IPS-18c (cell line): Measurements from ENCODE around the gene TNK2.
"Not testable (repeated sequence)": the region's sequence is repeated elsewhere in the genome, so short reads cannot be mapped to it uniquely, and the experiment has no call there.

Experiments
- H3K4me3 ChIP-seq: 2 replicates; pipeline ENCODE4 v1.7.0; 2013; ENCODE audit warnings: low read depth, mild to moderate bottlenecking, low read length, moderate library complexity; ENCODE audit not compliant: insufficient read depth
- H3K9me3 ChIP-seq: one replicate; pipeline ENCODE4 v1.6.1; 2013; ENCODE audit warnings: mild to moderate bottlenecking, low read length, moderate library complexity; ENCODE audit not compliant: control insufficient read depth, insufficient read depth

Gene TNK2

GRCh38 chr3:195931582-195932273 is 23.4 kb upstream of the TNK2 start:
- Histone ChIP-seq H3K4me3 (no peak overlapping the region), H3K9me3 (no peaks in the 10 kb centered on the region)

- no peak overlapping the region for H3K4me3 ChIP-seq
- H3K9me3 ChIP-seq: no peaks in the 10 kb centered on the region
Observed at GRCh38 chr3:195929452-195929851, 21.1 kb upstream of the TNK2 start.

- Histone ChIP-seq H3K4me3 (no peak overlapping the region), H3K9me3 (no peaks in the 10 kb centered on the region)
Observed at GRCh38 chr3:195921334-195921791, 13.0 kb upstream of the TNK2 start.

- no peak overlapping the region for H3K4me3 ChIP-seq
- H3K9me3 ChIP-seq: no peaks in the 10 kb centered on the region
Observed at GRCh38 chr3:195918176-195918575, 9.8 kb upstream of the TNK2 start.

- Histone ChIP-seq H3K4me3 (no peak overlapping the region), H3K9me3 (no peaks in the 10 kb centered on the region)
Observed at GRCh38 chr3:195916991-195917390, 8.6 kb upstream of the TNK2 start.

GRCh38 chr3:195916291-195916690 is 7.9 kb upstream of the TNK2 start:
- no peaks in the 10 kb centered on the region for H3K9me3 ChIP-seq
- no peak overlapping the region for H3K4me3 ChIP-seq

- Histone ChIP-seq H3K9me3 (no peaks in the 10 kb centered on the region), H3K4me3 (peak overlapping the region; percentile 32)
Observed at GRCh38 chr3:195914648-195915473, 6.5 kb upstream of the TNK2 start.

- H3K9me3 ChIP-seq, H3K4me3 ChIP-seq: not testable (repeated sequence)
Observed at GRCh38 chr3:195914146-195914545, 5.8 kb upstream of the TNK2 start.

- Histone ChIP-seq H3K4me3 (no peak overlapping the region), H3K9me3 (no peaks in the 10 kb centered on the region)
Observed at GRCh38 chr3:195913382-195913781, 5.0 kb upstream of the TNK2 start.

GRCh38 chr3:195911946-195912270 is 3.6 kb upstream of the TNK2 start:
- Histone ChIP-seq H3K9me3 (no peaks in the 10 kb centered on the region), H3K4me3 (no peak overlapping the region)

- Histone ChIP-seq H3K4me3 (no peak overlapping the region), H3K9me3 (no peaks in the 10 kb centered on the region)
Observed at GRCh38 chr3:195911041-195911945, 2.9 kb upstream of the TNK2 start.

GRCh38 chr3:195910499-195910845 is 2.1 kb upstream of the TNK2 start:
- peak overlapping the region; percentile 61 for H3K4me3 ChIP-seq
- H3K9me3 ChIP-seq: no peaks in the 10 kb centered on the region

- no peaks in the 10 kb centered on the region for H3K9me3 ChIP-seq
- H3K4me3 ChIP-seq: peak overlapping the region; percentile 61
Observed at GRCh38 chr3:195909644-195910498, 1.5 kb upstream of the TNK2 start.

- Histone ChIP-seq H3K4me3 (peak overlapping the region; percentile 69), H3K9me3 (no peaks in the 10 kb centered on the region)
Observed at GRCh38 chr3:195908694-195909581, 587 bp upstream of the TNK2 start.

GRCh38 chr3:195907684-195907933 is 742 bp downstream of the TNK2 start:
- peak overlapping the region; percentile 69; the same call in 1 of the 2 replicates for H3K4me3 ChIP-seq
- H3K9me3 ChIP-seq: no peaks in the 10 kb centered on the region
